Cardiac muscle cell (in vitro differentiated cells and primary cell): ENCODE data around the gene ERC2. TPM values are rescaled to one million over a fixed set of nuclear protein-coding genes. Genes with fewer than 3 reads are reported as not detected.

Source experiments
- DNase-seq, 2 donors: peaks; one replicate each; pipeline versions ENCODE4 v3.0.0 to v3.0.0-alpha.2; 2010 to 2017; ENCODE audit warnings: low read depth in 1 of 2, low spot score in 1 of 2
- H3K27ac ChIP-seq: fragments of 200-600 bp; sonication (generic); 2 replicates; pipeline ENCODE4 v1.5.1; 2016
- H3K27me3 ChIP-seq: fragments of 200-600 bp; sonication (generic); 2 replicates; pipeline ENCODE4 v1.6.0; 2016; ENCODE audit warnings: control low read depth
- H3K36me3 ChIP-seq: fragments of 200-600 bp; sonication (generic); 2 replicates; pipeline ENCODE4 v1.5.1; 2016; ENCODE audit warnings: control low read depth
- H3K4me1 ChIP-seq: fragments of 200-600 bp; sonication (generic); 2 replicates; pipeline ENCODE4 v1.8.1; 2017; ENCODE audit warnings: low read depth, mild to moderate bottlenecking, mixed run types
- H3K4me3 ChIP-seq: fragments of 200-600 bp; sonication (generic); 2 replicates; pipeline ENCODE4 v1.5.1; 2016; ENCODE audit warnings: mild to moderate bottlenecking
- H3K9me3 ChIP-seq: fragments of 200-600 bp; sonication (generic); 2 replicates; pipeline ENCODE4 v1.5.1; 2017; ENCODE audit warnings: low read depth, mild to moderate bottlenecking, control low read depth
- polyA plus RNA-seq: library from polyadenylated mRNA; unstranded; fragments of >200 nt; fragmentation: Nextera tagmentation; extraction: Ambion mirVana; gene quantifications from 2 replicates; pipeline ENCODE4 v1.2.1, GENCODE V29; 2016
- total RNA-seq: library from RNA; depleted of rRNA; stranded (reverse); fragments of >200 nt; gene quantifications from 2 replicates; pipeline ENCODE4 v1.2.3, GENCODE V29; 2016
- TF ChIP-seq, protein P1 (sequence below): IDR thresholded peaks from 2 replicates; pipeline ENCODE4 v1.5.1; 2012; ENCODE audit warnings: low read depth, mild to moderate bottlenecking, low read length

Gene ERC2
- total and polyA plus RNA-seq, 2 experiments from 2014 or later: 18.1 to 29.0 TPM

DNA sequence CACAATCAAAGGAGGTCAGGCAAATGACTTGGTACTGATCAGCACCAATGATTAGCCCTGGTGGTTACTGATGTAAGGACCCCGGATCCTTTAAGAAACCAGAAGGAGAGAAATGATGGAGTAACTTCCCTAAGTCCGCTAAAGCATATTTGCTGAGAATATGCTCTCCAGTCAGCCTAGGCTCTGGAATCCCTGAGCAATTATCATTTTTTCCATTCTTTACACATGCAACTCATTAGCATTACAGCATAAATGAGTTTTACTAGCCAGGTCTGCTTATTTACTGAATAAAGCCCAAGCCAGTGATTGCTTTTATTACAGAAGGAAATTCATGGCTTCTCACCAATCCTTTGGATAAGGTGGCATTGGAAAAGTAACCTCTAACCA is 842.0 kb downstream of the ERC2 start:
- DNase-seq: no peak
- Histone ChIP-seq H3K27ac (no peak overlapping the region), H3K27me3 (no peaks in the 10 kb centered on the region), H3K36me3 (no peaks in the 10 kb centered on the region), H3K4me3 (no peak overlapping the region), H3K9me3 (no peaks in the 10 kb centered on the region), H3K4me1 (peaks cover 18% of the 10 kb centered on the region)
- TF ChIP-seq, protein P1, sequence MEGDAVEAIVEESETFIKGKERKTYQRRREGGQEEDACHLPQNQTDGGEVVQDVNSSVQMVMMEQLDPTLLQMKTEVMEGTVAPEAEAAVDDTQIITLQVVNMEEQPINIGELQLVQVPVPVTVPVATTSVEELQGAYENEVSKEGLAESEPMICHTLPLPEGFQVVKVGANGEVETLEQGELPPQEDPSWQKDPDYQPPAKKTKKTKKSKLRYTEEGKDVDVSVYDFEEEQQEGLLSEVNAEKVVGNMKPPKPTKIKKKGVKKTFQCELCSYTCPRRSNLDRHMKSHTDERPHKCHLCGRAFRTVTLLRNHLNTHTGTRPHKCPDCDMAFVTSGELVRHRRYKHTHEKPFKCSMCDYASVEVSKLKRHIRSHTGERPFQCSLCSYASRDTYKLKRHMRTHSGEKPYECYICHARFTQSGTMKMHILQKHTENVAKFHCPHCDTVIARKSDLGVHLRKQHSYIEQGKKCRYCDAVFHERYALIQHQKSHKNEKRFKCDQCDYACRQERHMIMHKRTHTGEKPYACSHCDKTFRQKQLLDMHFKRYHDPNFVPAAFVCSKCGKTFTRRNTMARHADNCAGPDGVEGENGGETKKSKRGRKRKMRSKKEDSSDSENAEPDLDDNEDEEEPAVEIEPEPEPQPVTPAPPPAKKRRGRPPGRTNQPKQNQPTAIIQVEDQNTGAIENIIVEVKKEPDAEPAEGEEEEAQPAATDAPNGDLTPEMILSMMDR: no peak

DNA sequence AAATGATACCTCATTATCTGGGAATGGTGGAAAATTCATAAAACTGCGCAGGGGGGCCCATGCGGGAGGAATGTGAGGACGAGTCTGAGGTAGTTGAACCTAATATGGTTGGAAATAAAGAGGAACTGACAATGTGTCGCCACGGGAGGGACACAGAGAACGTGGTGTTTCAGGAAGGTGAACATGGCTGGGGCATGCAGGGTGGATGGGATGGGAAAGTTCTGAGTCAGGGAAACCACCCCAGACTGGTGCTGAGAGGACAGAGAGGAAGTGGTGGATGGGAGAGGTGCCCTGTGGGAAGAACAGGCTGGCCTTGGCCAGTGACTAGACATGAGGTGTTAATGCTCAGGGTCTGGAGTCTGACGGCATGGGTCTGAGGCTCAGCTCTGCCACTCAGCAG is 844.0 kb downstream of the ERC2 start:
- Histone ChIP-seq H3K4me3 (no peak overlapping the region), H3K9me3 (no peaks in the 10 kb centered on the region), H3K4me1 (peaks cover 14% of the 10 kb centered on the region), H3K27me3 (no peaks in the 10 kb centered on the region), H3K27ac (no peak overlapping the region), H3K36me3 (no peaks in the 10 kb centered on the region)
- TF ChIP-seq, protein P1: no peak
- no peak for DNase-seq

DNA sequence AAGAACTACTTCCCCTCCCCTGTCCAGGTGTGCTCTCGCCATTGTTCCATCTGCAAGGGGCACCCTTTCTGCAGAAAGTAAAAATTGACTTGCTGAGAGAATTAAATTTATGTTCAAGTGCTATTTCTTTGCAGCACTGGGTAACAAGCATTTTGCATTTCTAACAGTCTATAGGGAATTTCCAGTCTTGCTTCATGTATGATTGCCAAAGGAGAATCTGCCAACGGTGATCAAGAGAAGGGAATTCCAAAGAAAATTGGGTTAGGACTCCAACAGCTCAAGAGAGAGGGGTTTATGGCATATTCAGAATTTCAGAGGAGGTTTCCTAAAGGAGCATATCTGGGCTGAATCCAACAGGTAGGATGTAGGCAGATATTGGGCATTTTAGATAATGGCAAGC is 844.5 kb downstream of the ERC2 start:
- no peak overlapping the region for H3K27ac ChIP-seq
- TF ChIP-seq, protein P1: no peak
- H3K27me3 ChIP-seq: no peaks in the 10 kb centered on the region
- peaks cover 14% of the 10 kb centered on the region for H3K4me1 ChIP-seq
- no peaks in the 10 kb centered on the region for H3K9me3 ChIP-seq
- H3K36me3 ChIP-seq: no peaks in the 10 kb centered on the region
- H3K4me3 ChIP-seq: no peak overlapping the region
- DNase-seq: no peak

DNA sequence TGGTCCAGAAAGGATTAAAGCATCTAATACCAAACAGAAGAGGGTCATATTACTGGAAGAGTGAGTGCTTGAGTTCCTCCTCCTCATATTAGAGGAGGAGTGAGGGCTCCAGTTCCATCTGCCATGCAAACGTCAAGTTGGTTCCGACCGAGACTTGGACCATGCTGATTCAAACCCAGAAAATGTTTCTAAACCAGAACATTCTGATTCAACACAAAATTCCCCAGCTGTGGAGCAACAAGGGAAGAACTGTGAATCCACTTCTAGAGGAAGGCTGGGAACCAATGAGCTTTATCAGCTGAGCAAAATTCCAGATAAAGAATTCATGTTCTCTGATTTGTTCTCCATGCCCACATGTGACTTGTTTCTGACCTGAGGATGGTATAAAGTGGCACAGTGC is 845.5 kb downstream of the ERC2 start:
- Histone ChIP-seq H3K27me3 (no peaks in the 10 kb centered on the region), H3K27ac (no peak overlapping the region), H3K4me1 (peaks cover 15% of the 10 kb centered on the region), H3K36me3 (no peaks in the 10 kb centered on the region), H3K4me3 (no peak overlapping the region), H3K9me3 (no peaks in the 10 kb centered on the region)
- TF ChIP-seq, protein P1: no peak
- DNase-seq: no peak

DNA sequence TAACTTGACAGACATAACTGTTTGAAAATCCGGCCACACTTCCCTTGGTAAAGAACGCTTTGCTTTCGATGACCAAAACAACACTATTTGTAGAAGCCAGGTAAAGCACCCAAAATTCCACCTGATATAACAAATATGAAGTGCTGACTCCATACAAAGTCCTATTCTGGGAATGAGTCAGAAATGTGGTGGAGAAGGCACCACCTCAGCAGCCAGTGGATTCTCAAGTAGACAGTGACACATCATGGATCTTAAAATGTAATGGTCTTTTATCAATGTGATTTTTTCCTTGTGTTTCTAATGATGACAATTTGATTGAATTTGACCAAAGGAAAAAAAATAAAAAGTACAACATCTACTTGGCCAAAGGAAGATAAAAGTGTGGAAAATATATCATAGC is 846.2 kb downstream of the ERC2 start:
- no peaks in the 10 kb centered on the region for H3K27me3 ChIP-seq
- TF ChIP-seq, protein P1: no peak
- DNase-seq: no peak
- no peak overlapping the region for H3K27ac ChIP-seq
- peaks cover 21% of the 10 kb centered on the region for H3K4me1 ChIP-seq
- H3K36me3 ChIP-seq: no peaks in the 10 kb centered on the region
- no peaks in the 10 kb centered on the region for H3K9me3 ChIP-seq
- no peak overlapping the region for H3K4me3 ChIP-seq

DNA sequence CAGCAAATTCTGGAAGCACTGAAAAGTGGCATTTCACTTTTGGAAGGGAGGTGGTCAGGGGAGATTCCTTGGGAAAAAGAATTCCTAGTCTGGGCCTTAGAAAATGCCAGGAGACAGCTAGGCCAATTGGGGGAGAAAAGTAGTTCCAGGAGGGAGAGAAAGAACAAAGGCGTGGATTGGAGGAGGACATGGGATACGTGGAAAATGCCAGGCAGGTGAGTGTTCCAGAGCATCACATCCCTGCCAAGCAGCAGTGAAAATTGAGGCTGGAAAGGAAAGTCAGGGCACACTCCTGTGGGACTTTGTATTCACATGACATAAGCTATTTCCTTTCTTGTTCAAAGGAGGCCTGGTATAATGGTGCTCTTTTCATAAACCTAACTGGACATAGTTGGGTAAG is 846.6 kb downstream of the ERC2 start:
- H3K4me3 ChIP-seq: no peak overlapping the region
- TF ChIP-seq, protein P1: no peak
- no peaks in the 10 kb centered on the region for H3K9me3 ChIP-seq
- DNase-seq: no peak
- H3K4me1 ChIP-seq: peaks cover 26% of the 10 kb centered on the region
- no peaks in the 10 kb centered on the region for H3K27me3 ChIP-seq
- no peaks in the 10 kb centered on the region for H3K36me3 ChIP-seq
- no peak overlapping the region for H3K27ac ChIP-seq
